ENCODE results near the gene ZNF594.
"Not testable (repeated sequence)": the region's sequence is repeated elsewhere in the genome, so short reads cannot be mapped to it uniquely, and the experiment has no call there.

Gene ZNF594

DNA sequence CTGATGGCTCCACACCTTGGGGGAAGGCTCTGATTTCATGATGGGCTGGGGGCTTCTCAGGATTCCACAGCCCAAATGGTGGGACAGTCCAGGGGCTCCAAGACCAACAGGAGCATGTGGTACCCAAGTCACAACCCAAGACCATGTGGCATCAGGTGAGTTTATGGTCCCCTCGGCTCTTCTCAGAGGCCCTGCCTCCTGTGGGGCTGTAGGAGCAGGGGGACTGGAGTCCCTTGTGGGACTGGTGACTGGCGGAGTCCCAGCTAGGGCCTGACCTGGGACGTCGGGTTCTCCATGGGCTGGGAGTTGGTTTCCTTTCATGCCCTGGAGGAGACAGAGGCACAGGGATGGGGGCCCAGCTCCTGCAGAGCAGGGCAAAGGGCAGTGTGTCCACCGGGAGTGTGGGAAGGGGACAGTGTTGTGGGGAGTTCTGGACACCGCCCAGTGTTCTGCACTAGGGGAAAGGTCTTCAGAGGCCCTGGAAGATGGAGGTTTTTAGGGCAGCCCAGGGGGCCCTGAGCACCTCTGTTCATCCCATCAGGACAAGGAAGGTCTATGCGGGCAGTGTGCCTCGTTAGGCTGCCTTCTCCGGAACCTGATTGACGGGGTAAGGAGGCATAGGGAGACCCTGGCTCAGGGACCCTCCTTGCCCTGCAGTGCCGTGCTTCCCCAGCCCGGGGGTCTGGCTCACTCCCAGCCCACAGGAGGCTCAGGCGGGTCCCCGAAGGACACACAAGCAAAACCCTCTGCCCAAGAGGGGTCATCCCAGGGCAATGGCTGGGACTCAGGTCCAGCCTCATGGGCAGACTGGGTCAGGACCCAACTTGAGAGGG is 54.9 kb downstream of the ZNF594 start:
- DNase-seq (ENCODE audit: low read depth), result not testable (repeated sequence)

DNA sequence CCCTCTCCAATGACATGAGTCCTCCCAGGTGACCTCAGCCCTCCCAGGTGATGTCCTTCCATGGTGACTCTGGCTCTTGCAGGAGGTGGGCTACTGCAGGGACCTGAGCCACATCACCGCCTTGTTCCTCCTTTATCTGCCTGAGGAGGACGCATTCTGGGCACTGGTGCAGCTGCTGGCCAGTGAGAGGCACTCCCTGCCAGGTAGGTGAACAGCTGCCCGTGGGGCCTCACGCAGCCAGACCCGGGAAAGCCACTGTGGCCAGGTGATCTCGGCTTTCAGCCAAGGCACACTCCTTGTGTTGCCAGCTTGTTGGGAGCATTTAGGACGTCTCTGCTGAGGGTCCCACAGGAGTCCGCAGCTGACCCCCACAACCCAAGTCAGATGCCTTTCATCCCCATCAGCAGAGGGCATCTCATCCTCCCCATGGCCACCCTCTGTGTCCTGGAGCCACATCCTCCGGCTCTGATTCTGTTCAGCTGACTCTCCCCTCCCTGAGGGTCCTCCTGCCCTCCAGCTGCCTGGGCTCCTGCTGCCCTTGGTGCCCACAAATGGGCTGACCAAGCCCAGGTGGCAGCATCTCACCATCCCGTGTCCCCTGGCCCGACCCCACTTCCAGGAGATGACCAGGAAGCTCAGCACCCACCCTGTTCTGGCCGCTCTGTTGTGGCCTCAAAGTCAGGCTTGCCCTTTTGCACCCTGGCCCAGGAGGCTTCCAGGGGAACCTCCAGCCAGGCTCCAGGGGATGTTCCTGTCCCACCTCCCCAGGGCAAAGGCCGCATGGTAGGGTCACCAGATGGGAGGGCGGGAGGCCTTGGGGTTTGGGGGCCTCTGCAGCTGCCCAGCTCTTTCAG is 55.7 kb downstream of the ZNF594 start:
- no peak for DNase-seq (ENCODE audit: low read depth)

- not testable (repeated sequence) for DNase-seq (ENCODE audit: low read depth)
Observed at GRCh38 chr17:5135131-5135712, 56.4 kb downstream of the ZNF594 start.

GRCh38 chr17:5134571-5134970 is 57.1 kb downstream of the ZNF594 start:
- DNase-seq (ENCODE audit: low read depth), result not testable (repeated sequence)

- DNase-seq (ENCODE audit: low read depth), result not testable (repeated sequence)
Observed at GRCh38 chr17:5133961-5134360, 57.7 kb downstream of the ZNF594 start.

DNA sequence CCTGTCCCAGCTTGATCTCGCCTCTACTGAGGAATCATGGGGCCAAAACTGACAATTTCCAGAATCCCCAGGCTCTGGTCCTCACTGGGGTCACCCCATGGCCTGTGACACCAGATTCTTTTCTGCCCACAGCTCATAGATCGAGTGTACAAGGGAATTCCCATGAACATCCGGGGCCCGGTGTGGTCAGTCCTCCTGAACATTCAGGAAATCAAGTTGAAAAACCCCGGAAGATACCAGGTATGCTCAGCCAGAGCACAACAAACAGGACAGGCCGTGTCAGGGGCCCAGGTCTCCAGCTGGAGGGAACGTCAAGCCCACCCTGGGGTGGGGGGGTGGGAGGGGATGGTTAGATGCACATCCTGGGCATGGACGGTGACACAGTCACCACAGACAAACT is 58.4 kb downstream of the ZNF594 start:
- no peak for DNase-seq (ENCODE audit: low read depth)

DNA sequence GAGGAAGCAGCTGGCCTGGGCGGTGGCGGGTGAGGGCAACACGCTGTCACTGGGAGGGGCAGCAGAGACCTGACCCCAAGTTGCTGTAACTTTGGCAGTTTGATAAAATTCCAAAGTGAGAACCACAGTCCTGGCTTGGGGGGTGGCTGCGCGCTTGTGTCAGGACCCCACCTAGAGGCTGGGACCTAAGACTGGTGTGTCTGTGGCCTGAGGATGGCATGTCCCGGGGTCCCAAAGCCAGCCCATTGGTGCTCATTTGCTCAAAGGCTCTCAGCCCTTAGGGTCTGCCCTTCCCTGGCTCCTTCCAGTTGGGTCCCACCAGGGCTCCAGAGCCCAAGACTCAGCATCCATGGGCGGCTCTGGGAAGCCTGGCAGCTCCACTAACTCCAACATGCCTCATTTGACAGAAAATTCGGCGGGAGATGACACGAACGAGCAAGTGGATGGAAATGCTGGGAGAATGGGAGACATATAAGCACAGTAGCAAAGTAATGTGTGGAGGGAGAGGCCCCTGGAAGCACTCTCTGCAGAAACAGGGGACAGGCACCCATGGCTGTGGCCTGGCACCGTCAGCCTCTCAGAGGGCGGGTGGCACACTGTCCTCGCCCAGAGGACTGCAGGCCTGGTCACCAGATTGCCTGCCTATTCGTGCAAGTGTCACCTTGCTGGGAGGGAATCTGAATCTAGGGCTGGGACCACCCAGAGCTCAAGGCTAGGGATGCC is 59.0 kb downstream of the ZNF594 start:
- not testable (repeated sequence) for DNase-seq (ENCODE audit: low read depth)

GRCh38 chr17:5131799-5132502 is 59.7 kb downstream of the ZNF594 start:
- DNase-seq (ENCODE audit: low read depth), result not testable (repeated sequence)

DNA sequence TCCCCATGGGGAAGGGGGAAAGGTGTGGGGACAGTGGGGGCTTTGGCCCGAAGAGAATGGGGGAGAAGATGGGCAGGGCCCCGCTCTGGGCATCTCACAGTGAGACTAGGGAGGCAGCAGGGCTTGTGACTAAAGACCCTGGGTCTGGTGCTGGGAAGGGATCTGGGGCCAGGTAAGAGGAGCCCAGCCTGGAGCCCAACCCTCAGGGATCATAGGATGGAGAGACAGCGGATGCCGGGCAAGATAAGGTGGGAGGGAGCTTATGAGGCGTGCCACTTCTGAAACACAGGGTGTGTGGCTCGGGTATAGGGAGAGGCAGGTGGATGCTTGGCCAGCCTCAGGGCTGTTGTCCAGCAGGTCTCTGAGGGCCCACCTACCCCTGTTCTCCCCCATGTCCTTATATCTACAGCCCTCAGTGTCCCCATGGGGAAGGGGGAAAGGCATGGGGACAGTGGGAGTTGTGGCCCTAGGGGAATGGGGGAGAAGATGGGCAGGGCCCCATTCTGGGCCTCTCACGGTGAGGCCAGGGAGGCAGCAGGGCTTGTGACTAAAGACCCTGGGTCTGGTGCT is 60.4 kb downstream of the ZNF594 start:
- no peak for DNase-seq (ENCODE audit: low read depth)

DNA sequence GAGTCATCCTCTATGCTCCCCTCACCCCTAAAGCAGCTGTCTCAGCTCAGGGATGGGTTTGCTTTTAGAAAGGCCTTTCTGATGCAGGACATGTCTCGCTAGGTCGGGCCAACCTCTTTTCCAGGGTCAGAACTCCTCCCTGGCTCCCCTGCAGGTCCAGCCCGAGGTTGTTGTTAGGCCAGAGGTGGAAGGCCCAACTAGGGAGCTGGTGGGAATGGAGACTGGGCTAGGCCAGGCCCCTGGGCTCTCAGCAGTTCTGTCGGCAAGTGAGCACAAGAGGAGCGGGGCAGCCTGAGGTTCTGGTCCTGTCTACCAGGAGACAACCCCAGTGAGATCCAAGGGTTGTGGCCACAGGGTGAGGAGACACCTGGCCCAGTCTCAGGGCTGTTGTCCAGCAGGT is 61.0 kb downstream of the ZNF594 start:
- not testable (repeated sequence) for DNase-seq (ENCODE audit: low read depth)

DNA sequence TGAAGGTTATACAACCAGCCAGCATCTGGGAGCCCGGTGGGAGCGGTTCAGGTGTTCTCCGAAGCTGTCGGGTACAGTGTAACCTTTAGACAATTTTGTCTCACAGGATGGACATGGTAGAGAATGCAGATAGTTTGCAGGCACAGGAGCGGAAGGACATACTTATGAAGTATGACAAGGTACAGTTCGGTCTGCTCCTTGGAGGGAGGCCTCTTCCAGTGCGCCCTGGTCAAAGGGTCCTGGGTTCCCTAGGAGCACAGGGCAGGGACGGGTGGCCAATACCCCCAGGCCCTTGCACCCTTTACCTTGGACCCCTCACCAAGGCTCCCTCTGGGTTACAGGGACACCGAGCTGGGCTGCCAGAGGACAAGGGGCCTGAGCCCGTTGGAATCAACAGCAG is 61.4 kb downstream of the ZNF594 start:
- DNase-seq (ENCODE audit: low read depth), result not testable (repeated sequence)

DNA sequence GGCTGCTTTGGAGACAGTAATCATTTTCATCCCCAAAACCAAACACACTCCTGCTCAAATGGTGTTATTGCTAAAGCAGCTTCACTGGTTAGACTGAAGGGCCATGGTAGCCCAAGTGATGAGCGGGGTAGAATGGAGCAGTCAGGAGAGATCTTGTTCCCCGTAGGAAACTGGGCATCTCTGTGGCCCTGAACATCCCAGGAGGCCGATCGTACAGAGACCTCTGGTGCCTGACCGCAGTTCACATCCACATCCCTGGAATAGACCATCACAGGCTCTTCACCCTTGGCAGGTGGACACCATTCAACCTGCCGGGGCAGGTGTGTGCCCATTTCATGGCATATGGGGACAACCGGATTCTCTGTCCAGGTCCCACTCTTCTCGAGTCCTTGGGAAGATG is 61.9 kb downstream of the ZNF594 start:
- not testable (repeated sequence) for DNase-seq (ENCODE audit: low read depth)

Measured in T follicular helper cell (primary cell).